Activated naive CD8-positive, alpha-beta T cell treated with anti-CD3 and anti-CD28 coated beads, Interleukin-2, amount 50 U/mL, for 16 hours (primary cell): ENCODE results near the gene SAE1.

Experiments
- DNase-seq: peaks from one replicate; pipeline ENCODE4 v3.0.0-alpha.2; 2020; ENCODE audit warnings: low read depth, low spot score

SAE1 gene

GRCh38 chr19:47210689-47211316, 80.2 kb downstream of the SAE1 start:
- DNase-seq, result peak; percentile 72

GRCh38 chr19:47215581-47215980, 84.9 kb downstream of the SAE1 start:
- DNase-seq, result no peak

GRCh38 chr19:47221080-47221841, 90.6 kb downstream of the SAE1 start:
- DNase-seq, result no peak

GRCh38 chr19:47221890-47222289, 91.3 kb downstream of the SAE1 start:
- DNase-seq, result no peak

GRCh38 chr19:47225746-47226425, 95.3 kb downstream of the SAE1 start:
- DNase-seq, result peak; percentile 70

- DNase-seq, result no peak
Observed at GRCh38 chr19:47226426-47227351, 96.1 kb downstream of the SAE1 start.

GRCh38 chr19:47227352-47228167, 96.9 kb downstream of the SAE1 start:
- DNase-seq, result no peak

GRCh38 chr19:47228168-47228936, 97.7 kb downstream of the SAE1 start:
- no peak for DNase-seq

- no peak for DNase-seq
Observed at GRCh38 chr19:47228937-47229675, 98.5 kb downstream of the SAE1 start.

- DNase-seq, result no peak
Observed at GRCh38 chr19:47229676-47230053, 99.0 kb downstream of the SAE1 start.

GRCh38 chr19:47230054-47230920, 99.7 kb downstream of the SAE1 start:
- peak; percentile 53 for DNase-seq

GRCh38 chr19:47230921-47231214, 100.2 kb downstream of the SAE1 start, which contains the start of gene BBC3:
TSS of gene BBC3 (minus strand) at chr19:47231199. CDS start at chr19:47228431, 2,768 bp downstream.
- DNase-seq, result no peak

GRCh38 chr19:47231215-47232054, 100.8 kb downstream of the SAE1 start:
- DNase-seq, result peak; percentile 74

- no peak for DNase-seq
Observed at GRCh38 chr19:47232422-47233211, 102.0 kb downstream of the SAE1 start.

- no peak for DNase-seq
Observed at GRCh38 chr19:47236072-47236675, 105.5 kb downstream of the SAE1 start.

GRCh38 chr19:47239152-47239551, 108.5 kb downstream of the SAE1 start:
- DNase-seq, result no peak
